Measurements from ENCODE around the gene GDF10.

GDF10 gene

GRCh38 chr10:47354165-47354564 is 54.2 kb downstream of the GDF10 start:
- no peak for DNase-seq (ENCODE audit: low spot score)

- DNase-seq (ENCODE audit: low spot score) = no peak
Observed at GRCh38 chr10:47354900-47355299, 54.9 kb downstream of the GDF10 start.

DNA sequence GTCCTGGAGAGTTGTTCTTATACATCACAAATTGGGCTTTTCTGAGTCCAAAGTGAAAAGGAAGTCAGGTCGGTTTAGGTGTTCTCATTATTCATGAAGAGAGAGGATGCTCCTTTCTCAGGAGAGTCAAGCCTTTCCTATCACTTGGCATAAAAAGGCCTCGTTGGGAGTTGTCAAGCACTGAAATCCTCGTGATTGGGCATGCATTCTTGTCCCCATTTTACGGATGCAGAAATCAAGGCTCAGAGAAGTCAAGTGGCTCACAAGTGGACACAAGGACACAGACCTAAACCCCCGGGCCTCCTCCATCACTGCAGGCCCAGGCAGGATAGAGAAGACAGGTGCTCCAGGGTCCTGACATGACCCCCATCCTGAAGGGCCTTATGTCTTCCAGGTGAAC is 56.7 kb downstream of the GDF10 start:
- no peak for DNase-seq (ENCODE audit: low spot score)

GRCh38 chr10:47357131-47357582 is 57.2 kb downstream of the GDF10 start:
- no peak for DNase-seq (ENCODE audit: low spot score)

DNA sequence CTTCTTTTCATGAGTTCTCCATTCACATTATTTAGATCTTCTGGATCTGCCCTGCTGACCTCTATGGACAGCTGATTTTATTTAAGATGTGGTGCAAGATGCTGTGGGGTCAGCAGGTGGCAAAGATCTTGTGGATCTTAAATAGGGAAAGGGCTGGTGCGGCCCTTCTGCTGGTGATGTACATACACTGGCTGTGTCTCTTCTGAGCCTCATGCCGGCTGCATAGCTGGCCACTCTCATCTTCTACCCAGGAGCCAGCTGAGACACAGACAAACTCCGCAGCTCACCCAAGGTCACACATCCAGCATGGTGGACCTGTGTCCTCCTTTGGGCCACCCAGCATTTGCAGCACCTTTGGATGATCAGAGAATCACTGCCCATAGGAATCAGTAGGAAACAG is 57.9 kb downstream of the GDF10 start:
- DNase-seq (ENCODE audit: low spot score) = no peak

GRCh38 chr10:47358457-47358856 is 58.5 kb downstream of the GDF10 start:
- no peak for DNase-seq (ENCODE audit: low spot score)

DNA sequence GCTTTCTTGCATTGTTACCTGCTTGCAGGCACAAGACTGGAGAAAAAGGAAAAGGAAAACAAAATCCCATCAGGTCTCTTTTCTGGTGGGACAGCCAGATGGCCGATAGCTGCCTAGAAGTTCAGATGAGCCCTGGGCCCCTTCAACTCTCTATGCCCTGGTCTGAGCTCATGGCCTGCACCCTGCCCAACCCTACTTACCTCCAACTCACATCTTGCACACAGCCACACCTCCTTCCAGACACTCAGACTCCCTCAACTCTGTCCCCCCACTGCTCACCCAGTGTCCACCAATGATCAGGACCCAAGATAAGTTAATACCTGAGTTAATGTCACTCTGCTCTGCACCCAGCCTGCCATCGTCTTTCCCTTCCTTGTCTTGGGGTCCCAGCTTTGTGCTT is 59.1 kb downstream of the GDF10 start:
- DNase-seq (ENCODE audit: low spot score) = no peak

DNA sequence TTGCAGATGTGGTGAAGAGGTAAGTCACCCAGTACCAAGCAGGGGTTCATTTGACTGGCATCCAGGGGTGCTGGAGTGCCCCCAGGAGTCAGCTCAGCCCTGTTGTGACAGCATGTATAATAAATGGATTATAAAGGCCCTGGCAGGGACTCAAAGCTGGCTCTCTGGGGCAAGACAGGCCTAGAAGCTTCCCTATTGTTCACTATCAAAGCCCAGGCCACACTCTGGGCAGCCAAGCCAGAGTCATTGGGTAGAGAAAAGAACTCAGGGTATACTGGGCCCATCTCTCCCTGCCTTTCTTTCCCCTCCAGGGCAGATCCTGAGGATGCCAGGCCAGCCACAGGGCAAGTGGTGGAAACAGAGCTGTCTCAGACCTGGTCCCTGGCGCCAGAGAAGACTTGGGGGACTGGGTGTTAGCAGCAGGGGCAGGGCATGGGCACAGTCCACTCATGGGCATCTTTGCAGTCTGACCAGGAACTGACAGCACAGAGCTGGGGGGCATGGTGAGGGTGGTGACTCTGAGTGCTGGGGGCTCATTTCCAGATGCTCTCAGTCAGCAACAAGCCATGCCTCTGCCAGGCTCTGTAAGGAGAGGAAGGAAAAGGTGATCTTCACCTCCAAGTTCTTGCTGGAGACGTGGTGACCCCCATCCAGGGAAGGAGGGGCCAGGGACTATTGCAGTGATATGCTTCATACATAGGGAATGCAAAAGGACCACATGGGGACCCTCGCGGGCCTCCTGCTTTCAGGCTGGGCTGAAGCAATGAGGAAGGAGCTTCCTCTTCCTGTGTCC is 59.8 kb downstream of the GDF10 start:
- DNase-seq (ENCODE audit: low spot score) = no peak

- DNase-seq (ENCODE audit: low spot score) = no peak
Observed at GRCh38 chr10:47360419-47361040, 60.5 kb downstream of the GDF10 start.

GRCh38 chr10:47361293-47361692 is 61.3 kb downstream of the GDF10 start:
- peak; percentile 3 for DNase-seq (ENCODE audit: low spot score)

DNA sequence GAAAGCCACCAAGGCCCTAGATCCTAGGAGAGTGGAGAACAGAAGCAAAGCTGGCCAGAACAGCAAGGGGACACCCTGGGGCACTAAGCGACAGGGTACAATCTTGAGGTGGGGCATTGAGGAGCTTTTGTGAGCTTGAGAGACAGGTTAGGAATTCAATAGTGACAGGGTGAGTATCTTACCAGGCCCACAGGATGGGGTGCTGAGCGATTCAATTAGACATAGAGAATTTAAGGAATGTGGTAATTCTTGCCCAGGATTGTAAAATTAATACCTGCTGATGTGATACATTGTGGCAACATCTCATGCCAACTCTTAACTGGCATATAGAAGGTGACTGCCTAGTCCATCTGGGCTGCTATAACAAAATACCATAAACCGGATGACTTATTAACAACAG is 62.2 kb downstream of the GDF10 start:
- DNase-seq (ENCODE audit: low spot score) = no peak

Measured in CD4-positive, alpha-beta T cell treated with Interleukin-15 for 4 hours (primary cell).